SK-N-MC (cell line): ENCODE results near the gene SGSH.

Source experiments
- EZH2 ChIP-seq: fragments of 200-600 bp; sonication (generic); IDR thresholded peaks from one replicate; pipeline ENCODE4 v1.6.1; 2017; ENCODE audit warnings: antibody characterized with exemption
- FOXP2 ChIP-seq: optimal IDR thresholded peaks from 2 replicates; pipeline ENCODE3; 2011; ENCODE audit warnings: mild to moderate bottlenecking, moderate library complexity; ENCODE audit not compliant: insufficient read depth; ENCODE audit errors: extremely low read length, control extremely low read depth

GRCh38 chr17:80213643-80213975 is 6.5 kb downstream of the SGSH start:
- TF ChIP-seq FOXP2, result no peak
- no peak for TF ChIP-seq EZH2
